ENCODE data around the gene IFT52.

The IFT52 gene

GRCh38 chr20:43695571-43695970 lies 104.8 kb downstream of the IFT52 start:
- no peak for DNase-seq

Measured in activated gamma-delta T cell treated with Interleukin-2 at 50 U/mL for 16 hours (primary cell).